ENCODE results near the gene PPP1R1B. TPM values are rescaled to one million over a fixed set of nuclear protein-coding genes. Genes with fewer than 3 reads are reported as not detected.

The PPP1R1B gene
- total RNA-seq, 2 experiments from 2014 or later, result not detected

DNA sequence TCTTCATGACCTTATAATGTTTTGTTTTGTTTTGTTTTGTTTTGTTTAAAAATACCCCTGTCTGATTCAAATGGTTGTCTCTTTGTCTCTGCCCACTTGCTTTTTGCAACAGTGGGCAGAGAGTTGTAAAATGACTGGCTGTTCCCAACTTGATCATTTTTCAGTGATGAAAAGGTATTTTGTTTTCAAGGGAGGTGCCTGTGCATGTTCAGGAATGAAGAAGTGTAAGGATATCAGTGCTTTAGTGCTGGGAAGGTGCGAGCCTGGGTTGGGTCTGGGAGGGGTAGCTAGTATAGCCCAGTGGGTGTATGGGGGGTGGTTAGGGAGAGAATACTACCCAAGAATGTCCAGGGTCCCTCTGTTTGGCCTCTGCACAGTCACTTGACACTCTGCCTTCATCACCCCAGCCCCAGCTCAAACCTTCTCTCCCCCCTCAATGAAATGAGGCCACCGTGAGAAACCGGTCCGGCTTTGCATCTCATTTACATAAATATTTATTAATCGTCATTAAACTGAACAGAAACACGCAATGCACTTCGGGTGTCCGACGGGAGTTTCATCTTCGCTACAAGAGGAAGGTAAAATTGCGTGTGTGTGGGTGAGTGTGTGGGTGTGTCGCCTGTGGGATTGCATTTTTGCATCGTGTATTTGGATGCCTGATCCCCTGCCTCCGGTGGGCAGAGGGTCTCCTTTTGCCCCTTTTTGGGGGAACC, 23.3 kb upstream of the PPP1R1B start:
- no peaks in the 10 kb centered on the region for H3K9me3 Mint-ChIP-seq
- H3K4me3 Mint-ChIP-seq, result no peak overlapping the region
- no peak overlapping the region for H3K27ac Mint-ChIP-seq
- H3K36me3 Mint-ChIP-seq (ENCODE audit: low read depth), result no peaks in the 10 kb centered on the region
- no peak for DNase-seq
- peaks cover 77% of the 10 kb centered on the region for H3K27me3 Mint-ChIP-seq
- POLR2A ChIA-PET, result no interaction called here
- CTCF ChIA-PET, result no interaction called here
- H3K4me1 Mint-ChIP-seq, result peaks cover 14% of the 10 kb centered on the region

- Mint-ChIP-seq H3K36me3 (ENCODE audit: low read depth) (no peaks in the 10 kb centered on the region), H3K27ac (no peak overlapping the region), H3K4me3 (no peak overlapping the region), H3K9me3 (no peaks in the 10 kb centered on the region), H3K27me3 (peaks cover 79% of the 10 kb centered on the region), H3K4me1 (peaks cover 12% of the 10 kb centered on the region)
- ChIA-PET CTCF (interaction anchor here (1.0 kb wide), 1 partner anchor 17 kb away, joined by 3 read pairs; no protein-coding TSS in a partner anchor), POLR2A (interaction anchor here (1.0 to 1.2 kb wide), 2 partner anchors 8 to 10 kb away, joined by 3 read pairs; no protein-coding TSS in a partner anchor)
- no peak for DNase-seq
Measured at GRCh38 chr17:39604911-39605491, 21.8 kb upstream of the PPP1R1B start.

- POLR2A ChIA-PET, result interaction anchor here (1.0 to 1.2 kb wide), 2 partner anchors 9 kb away, joined by 3 read pairs; no protein-coding TSS in a partner anchor
- Mint-ChIP-seq H3K36me3 (ENCODE audit: low read depth) (no peaks in the 10 kb centered on the region), H3K27me3 (peaks cover 74% of the 10 kb centered on the region), H3K4me3 (no peak overlapping the region), H3K4me1 (peaks cover 12% of the 10 kb centered on the region), H3K9me3 (no peaks in the 10 kb centered on the region), H3K27ac (no peak overlapping the region)
- CTCF ChIA-PET, result interaction anchor here (2.5 kb wide), 1 partner anchor 16 kb away, joined by 7 read pairs; no protein-coding TSS in a partner anchor
- no peak for DNase-seq
Measured at GRCh38 chr17:39605492-39606433, 21.0 kb upstream of the PPP1R1B start.

DNA sequence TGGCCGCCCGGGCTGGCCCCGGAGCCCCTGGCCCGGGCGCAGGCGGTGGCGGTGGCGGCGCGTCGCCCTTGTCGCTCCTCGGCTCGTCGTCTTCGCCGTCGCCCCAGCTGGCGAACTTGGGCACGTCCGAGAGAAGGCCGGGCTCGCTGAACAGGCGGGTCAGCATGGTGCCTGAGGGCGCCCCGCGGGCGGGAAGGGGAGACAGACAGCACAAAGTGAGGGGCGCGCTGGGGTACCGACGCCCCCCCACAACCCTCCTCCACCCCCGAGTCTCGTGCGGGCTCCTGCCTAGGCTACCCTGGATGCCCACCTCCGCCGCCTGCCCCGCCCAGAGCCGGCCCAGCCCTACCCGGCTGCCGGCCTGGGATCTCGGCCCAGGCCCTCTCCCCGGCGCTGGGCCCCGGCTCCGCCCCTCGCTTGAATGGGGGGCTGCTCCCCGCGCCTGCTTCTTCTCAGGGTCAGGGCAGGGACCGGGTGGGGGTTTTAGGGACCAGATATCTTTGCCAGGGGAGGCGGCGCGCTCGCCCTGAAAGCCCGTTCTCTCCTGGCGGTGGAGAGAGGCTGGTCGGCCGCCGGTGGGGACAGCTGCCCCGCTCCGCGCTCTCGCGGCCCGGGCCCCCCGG, 20.2 kb upstream of the PPP1R1B start:
- peaks cover 12% of the 10 kb centered on the region for H3K4me1 Mint-ChIP-seq
- no peak overlapping the region for H3K4me3 Mint-ChIP-seq
- DNase-seq, result no peak
- peaks cover 72% of the 10 kb centered on the region for H3K27me3 Mint-ChIP-seq
- ChIA-PET CTCF (interaction anchor here (2.5 kb wide), 1 partner anchor 15 kb away, joined by 7 read pairs; no protein-coding TSS in a partner anchor), POLR2A (no interaction called here)
- H3K36me3 Mint-ChIP-seq (ENCODE audit: low read depth), result no peaks in the 10 kb centered on the region
- H3K9me3 Mint-ChIP-seq, result no peaks in the 10 kb centered on the region
- no peak overlapping the region for H3K27ac Mint-ChIP-seq

DNA sequence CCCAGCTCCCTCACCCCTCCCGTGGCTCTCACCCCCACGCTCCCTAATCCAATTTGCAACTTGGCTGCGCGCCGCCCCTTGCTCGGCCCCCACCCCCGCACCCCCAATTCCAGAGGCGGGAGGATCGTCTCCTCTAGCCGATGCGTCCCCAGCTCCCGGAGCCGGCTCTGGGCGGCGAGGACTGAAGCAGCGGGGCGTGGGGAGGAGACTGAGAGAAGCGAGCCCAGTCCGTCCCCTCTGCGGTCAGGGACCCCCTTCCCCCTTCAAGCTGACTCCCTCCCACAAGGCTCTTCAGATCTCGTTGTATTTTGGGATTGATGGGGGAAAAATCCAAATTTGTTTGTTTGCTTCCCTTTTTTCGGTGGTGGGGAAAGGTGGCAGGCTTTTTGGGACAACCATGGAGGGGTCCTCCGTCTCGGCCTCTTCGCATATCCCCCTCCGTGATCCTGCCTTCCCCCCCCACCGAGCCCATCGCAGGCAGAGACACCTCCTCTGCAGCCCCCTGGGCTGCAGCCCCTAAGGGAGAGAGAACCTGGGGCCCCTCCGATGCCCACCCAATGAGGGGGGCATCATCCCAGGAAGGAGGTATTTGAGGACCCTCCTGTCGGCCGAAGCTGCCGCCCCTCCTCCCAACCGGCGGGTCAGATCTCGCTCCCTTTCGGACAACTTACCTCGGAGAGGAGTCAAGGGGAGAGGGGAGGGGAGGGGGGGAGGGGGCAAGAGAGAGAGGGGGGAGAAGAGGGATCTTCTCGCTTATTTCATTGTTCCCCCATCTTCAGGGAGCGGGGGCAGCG, 19.5 kb upstream of the PPP1R1B start:
- Mint-ChIP-seq H3K4me3 (no peak overlapping the region), H3K9me3 (no peaks in the 10 kb centered on the region), H3K4me1 (peaks cover 12% of the 10 kb centered on the region), H3K27me3 (peaks cover 65% of the 10 kb centered on the region), H3K36me3 (ENCODE audit: low read depth) (no peaks in the 10 kb centered on the region), H3K27ac (no peak overlapping the region)
- DNase-seq, result no peak
- CTCF ChIA-PET, result interaction anchor here (2.5 kb wide), 1 partner anchor 14 kb away, joined by 7 read pairs; no protein-coding TSS in a partner anchor
- POLR2A ChIA-PET, result no interaction called here

GRCh38 chr17:39607851-39608130, 19.0 kb upstream of the PPP1R1B start, which contains the start of gene NEUROD2:
Gene NEUROD2 (minus strand): TSS chr17:39607920. CDS start chr17:39606599, 1,321 bp downstream.
- ChIA-PET CTCF (interaction anchor here (2.5 kb wide), 1 partner anchor 14 kb away, joined by 7 read pairs; no protein-coding TSS in a partner anchor), POLR2A (no interaction called here)
- Mint-ChIP-seq H3K36me3 (ENCODE audit: low read depth) (no peaks in the 10 kb centered on the region), H3K4me1 (peaks cover 12% of the 10 kb centered on the region), H3K27me3 (peaks cover 60% of the 10 kb centered on the region), H3K27ac (no peak within 1 kb of the TSS), H3K9me3 (no peaks in the 10 kb centered on the region), H3K4me3 (no peak within 1 kb of the TSS)
- no peak for DNase-seq

- H3K4me3 Mint-ChIP-seq, result no peak overlapping the region
- H3K27me3 Mint-ChIP-seq, result peaks cover 54% of the 10 kb centered on the region
- peaks cover 12% of the 10 kb centered on the region for H3K4me1 Mint-ChIP-seq
- no peaks in the 10 kb centered on the region for H3K9me3 Mint-ChIP-seq
- POLR2A ChIA-PET, result no interaction called here
- CTCF ChIA-PET, result interaction anchor here (0.6 to 2.5 kb wide), 2 partner anchors 13 to 19 kb away, joined by 3 to 7 read pairs; no protein-coding TSS in a partner anchor
- no peaks in the 10 kb centered on the region for H3K36me3 Mint-ChIP-seq (ENCODE audit: low read depth)
- no peak for DNase-seq
- no peak overlapping the region for H3K27ac Mint-ChIP-seq
Measured at GRCh38 chr17:39608142-39608981, 18.4 kb upstream of the PPP1R1B start.

DNA sequence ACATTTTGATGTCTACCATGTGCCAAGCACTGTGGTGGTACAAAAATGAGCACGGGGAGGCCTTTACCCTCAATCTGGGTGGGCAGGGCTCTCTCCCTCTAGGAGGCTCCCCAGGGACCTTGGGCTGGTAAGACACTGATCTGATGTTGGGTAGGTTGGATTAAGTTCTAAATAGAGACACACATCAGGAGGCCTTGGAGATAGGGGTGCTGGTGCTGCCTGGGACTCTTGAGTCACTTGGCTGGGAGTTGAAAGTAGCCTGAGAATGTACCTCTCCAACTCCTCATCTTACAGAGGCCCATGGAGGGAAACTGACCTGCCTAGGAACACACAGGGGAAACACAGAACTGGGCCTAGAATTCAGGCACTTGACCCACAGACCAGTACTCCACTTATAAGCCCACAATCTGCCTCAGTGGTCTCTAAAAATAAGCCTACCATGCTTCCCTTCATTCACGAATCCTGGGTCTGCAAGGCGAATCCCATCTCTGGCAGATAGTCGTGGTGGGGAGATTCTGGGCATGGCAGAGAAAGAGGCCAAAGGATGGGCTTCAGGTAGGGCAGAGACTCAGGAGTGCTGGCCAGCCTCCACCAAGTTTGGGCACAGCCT, 17.2 kb upstream of the PPP1R1B start:
- no peaks in the 10 kb centered on the region for H3K9me3 Mint-ChIP-seq
- H3K27ac Mint-ChIP-seq, result no peak overlapping the region
- CTCF ChIA-PET, result interaction anchor here (1.0 kb wide), 1 partner anchor 12 kb away, joined by 4 read pairs; no protein-coding TSS in a partner anchor
- no peak overlapping the region for H3K4me3 Mint-ChIP-seq
- no peaks in the 10 kb centered on the region for H3K36me3 Mint-ChIP-seq (ENCODE audit: low read depth)
- H3K4me1 Mint-ChIP-seq, result peaks cover 12% of the 10 kb centered on the region
- DNase-seq, result no peak
- H3K27me3 Mint-ChIP-seq, result peaks cover 49% of the 10 kb centered on the region
- POLR2A ChIA-PET, result no interaction called here

GRCh38 chr17:39611401-39612112, 15.2 kb upstream of the PPP1R1B start:
- no peak for DNase-seq
- no peaks in the 10 kb centered on the region for H3K9me3 Mint-ChIP-seq
- H3K36me3 Mint-ChIP-seq (ENCODE audit: low read depth), result no peaks in the 10 kb centered on the region
- H3K4me1 Mint-ChIP-seq, result peaks cover 3% of the 10 kb centered on the region
- H3K4me3 Mint-ChIP-seq, result no peak overlapping the region
- ChIA-PET CTCF (interaction anchor here (0.7 kb wide), 1 partner anchor 10 kb away, joined by 3 read pairs; no protein-coding TSS in a partner anchor), POLR2A (no interaction called here)
- peaks cover 49% of the 10 kb centered on the region for H3K27me3 Mint-ChIP-seq
- H3K27ac Mint-ChIP-seq, result no peak overlapping the region

GRCh38 chr17:39612291-39612894, 14.4 kb upstream of the PPP1R1B start:
- no peaks in the 10 kb centered on the region for H3K9me3 Mint-ChIP-seq
- no peak overlapping the region for H3K4me3 Mint-ChIP-seq
- no peak overlapping the region for H3K27ac Mint-ChIP-seq
- CTCF ChIA-PET, result interaction anchor here (0.7 to 2.5 kb wide), 3 partner anchors 9 to 11 kb away, joined by 3 to 9 read pairs (median 4); no protein-coding TSS in a partner anchor
- H3K27me3 Mint-ChIP-seq, result peaks cover 52% of the 10 kb centered on the region
- no peaks in the 10 kb centered on the region for H3K36me3 Mint-ChIP-seq (ENCODE audit: low read depth)
- DNase-seq, result no peak
- peaks cover 2% of the 10 kb centered on the region for H3K4me1 Mint-ChIP-seq
- POLR2A ChIA-PET, result no interaction called here

All from activated CD4-positive, alpha-beta memory T cell treated with anti-CD3 and anti-CD28 coated beads, Interleukin-2, amount 10 ng/mL, durations not matched to agents 7 days and 5 days (primary cell).